HEK293T (cell line): ENCODE results near the gene ELL.

Experiments used
- BHLHE40 ChIP-seq: fragments of 450-650 bp; IDR thresholded peaks from 2 replicates; pipeline ENCODE4 v1.6.1; 2016; ENCODE audit warnings: mild to moderate bottlenecking, moderate library complexity, borderline replicate concordance
- CTBP1 ChIP-seq: fragments of 450-650 bp; IDR thresholded peaks from 2 replicates; pipeline ENCODE4 v1.6.1; 2016; ENCODE audit warnings: borderline replicate concordance
- ELF4 ChIP-seq: fragments of 450-650 bp; IDR thresholded peaks from 2 replicates; pipeline ENCODE4 v1.6.1; 2017; ENCODE audit warnings: antibody characterized with exemption
- FOXA1 ChIP-seq: fragments of 450-650 bp; IDR thresholded peaks from 2 replicates; pipeline ENCODE4 v1.6.1; 2016; ENCODE audit warnings: mild to moderate bottlenecking
- FOXK2 ChIP-seq: fragments of 450-650 bp; IDR thresholded peaks from 2 replicates; pipeline ENCODE4 v1.6.1; 2016; ENCODE audit warnings: mild to moderate bottlenecking
- SP1 ChIP-seq: fragments of 450-650 bp; IDR thresholded peaks from 2 replicates; pipeline ENCODE4 v1.6.1; 2017

DNA sequence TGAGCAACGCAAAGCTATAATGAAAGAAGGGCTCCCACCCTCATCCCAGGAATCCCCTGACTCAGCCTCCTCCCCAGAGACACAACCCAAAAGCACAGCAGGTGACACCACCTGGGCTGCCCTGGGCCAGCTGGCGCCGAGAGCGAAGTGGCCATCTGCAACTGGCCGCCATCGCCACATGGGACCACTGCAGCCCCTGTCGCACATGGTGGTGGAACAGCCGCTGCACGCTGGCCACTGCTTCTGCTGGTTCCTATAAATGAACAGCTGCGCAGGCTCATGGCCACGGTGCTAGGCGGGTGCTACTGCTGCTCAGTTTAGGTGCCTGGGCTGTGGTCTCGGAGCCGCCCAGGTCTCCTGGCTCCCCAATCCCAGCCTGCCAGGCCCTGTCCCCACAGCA lies 72.3 kb downstream of the ELL start:
- TF ChIP-seq CTBP1: no peak
- TF ChIP-seq SP1: no peak
- no peak for TF ChIP-seq FOXK2
- TF ChIP-seq ELF4: no peak
- no peak for TF ChIP-seq FOXA1
- no peak for TF ChIP-seq BHLHE40
